ENCODE measurements around the gene EXOSC3. TPM values are rescaled to one million over a fixed set of nuclear protein-coding genes. Genes with fewer than 3 reads are reported as not detected.

EXOSC3 gene
- total RNA-seq, 6 donors from 2014 or later = 8.0 to 49.8 (median 35.1) TPM

GRCh38 chr9:37792122-37792521 lies 7.3 kb upstream of the EXOSC3 start:
- H3K4me1 ChIP-seq = no peaks in the 10 kb centered on the region
- no peak for TF ChIP-seq POLR2A (IDR thresholded peaks at IDR 0.05)
- no peak for TF ChIP-seq POLR2AphosphoS5 (IDR thresholded peaks at IDR 0.05)
- TF ChIP-seq, protein P1, sequence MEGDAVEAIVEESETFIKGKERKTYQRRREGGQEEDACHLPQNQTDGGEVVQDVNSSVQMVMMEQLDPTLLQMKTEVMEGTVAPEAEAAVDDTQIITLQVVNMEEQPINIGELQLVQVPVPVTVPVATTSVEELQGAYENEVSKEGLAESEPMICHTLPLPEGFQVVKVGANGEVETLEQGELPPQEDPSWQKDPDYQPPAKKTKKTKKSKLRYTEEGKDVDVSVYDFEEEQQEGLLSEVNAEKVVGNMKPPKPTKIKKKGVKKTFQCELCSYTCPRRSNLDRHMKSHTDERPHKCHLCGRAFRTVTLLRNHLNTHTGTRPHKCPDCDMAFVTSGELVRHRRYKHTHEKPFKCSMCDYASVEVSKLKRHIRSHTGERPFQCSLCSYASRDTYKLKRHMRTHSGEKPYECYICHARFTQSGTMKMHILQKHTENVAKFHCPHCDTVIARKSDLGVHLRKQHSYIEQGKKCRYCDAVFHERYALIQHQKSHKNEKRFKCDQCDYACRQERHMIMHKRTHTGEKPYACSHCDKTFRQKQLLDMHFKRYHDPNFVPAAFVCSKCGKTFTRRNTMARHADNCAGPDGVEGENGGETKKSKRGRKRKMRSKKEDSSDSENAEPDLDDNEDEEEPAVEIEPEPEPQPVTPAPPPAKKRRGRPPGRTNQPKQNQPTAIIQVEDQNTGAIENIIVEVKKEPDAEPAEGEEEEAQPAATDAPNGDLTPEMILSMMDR (IDR thresholded peaks at IDR 0.05) = no peak
- no peak for TF ChIP-seq EP300 (IDR thresholded peaks at IDR 0.05)
- no peak overlapping the region for H3K4me3 ChIP-seq
- DNase-seq = no peak
- H3K27ac ChIP-seq = no peak overlapping the region
- H3K27me3 ChIP-seq = no peaks in the 10 kb centered on the region
- H3K36me3 ChIP-seq = no peaks in the 10 kb centered on the region
- H3K9me3 ChIP-seq = no peaks in the 10 kb centered on the region
- WGBS, 2 donors = 90% methylated on average over 5 of the region's 5 CpGs
- no peak for ATAC-seq (ENCODE audit: low FRiP score in 2 of 2)

DNA sequence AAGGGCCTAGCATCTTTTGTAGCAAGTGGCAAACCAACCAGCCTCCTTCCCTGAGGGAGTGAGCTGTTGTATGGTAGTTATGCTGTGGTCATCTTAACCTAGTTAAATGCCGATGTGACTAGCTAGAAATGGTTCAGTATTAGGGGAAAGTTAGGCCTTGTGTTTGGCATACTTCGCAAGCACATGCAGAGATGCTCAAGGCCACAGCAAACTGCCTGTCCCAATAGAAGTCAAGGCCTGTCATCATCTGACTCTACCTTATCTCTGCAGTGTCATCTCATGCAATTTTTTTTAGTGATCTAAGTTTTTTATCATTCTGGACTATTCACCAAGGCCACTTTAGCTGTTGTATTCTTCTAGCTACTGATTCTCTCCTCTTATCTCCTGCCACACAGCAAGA lies 5.2 kb upstream of the EXOSC3 start:
- DNase-seq (no peak), ATAC-seq (ENCODE audit: low FRiP score in 2 of 2) (no peak)
- H3K27me3 ChIP-seq = no peaks in the 10 kb centered on the region
- H3K27ac ChIP-seq = no peak overlapping the region
- TF ChIP-seq POLR2AphosphoS5 (IDR thresholded peaks at IDR 0.05) (no peak), POLR2A (IDR thresholded peaks at IDR 0.05) (no peak), EP300 (IDR thresholded peaks at IDR 0.05) (no peak)
- TF ChIP-seq, protein P1 (IDR thresholded peaks at IDR 0.05) = no peak
- no peaks in the 10 kb centered on the region for H3K9me3 ChIP-seq
- peaks cover 3 to 7% (median 5%) of the 10 kb centered on the region in 4 donors for H3K4me1 ChIP-seq
- H3K36me3 ChIP-seq = no peaks in the 10 kb centered on the region
- 96 to 100% methylated on average over 2 of the region's 2 CpGs for WGBS, 2 donors
- H3K4me3 ChIP-seq = no peak overlapping the region

GRCh38 chr9:37788332-37788731 lies 3.5 kb upstream of the EXOSC3 start:
- no peak for DNase-seq
- no peak for ATAC-seq (ENCODE audit: low FRiP score in 2 of 2)
- H3K9me3 ChIP-seq = no peaks in the 10 kb centered on the region
- peak overlapping the region in 2 of 4 donors; percentile 37 to 58 for H3K27ac ChIP-seq
- no peak overlapping the region for H3K4me3 ChIP-seq
- 57 to 67% methylated on average over 6 of the region's 6 CpGs for WGBS, 2 donors
- H3K4me1 ChIP-seq = peaks cover 12 to 19% (median 17%) of the 10 kb centered on the region in 4 donors
- H3K36me3 ChIP-seq = peaks cover 0 to 3% (median under 1%) of the 10 kb centered on the region in 4 donors
- H3K27me3 ChIP-seq = no peaks in the 10 kb centered on the region
- TF ChIP-seq, protein P1 (IDR thresholded peaks at IDR 0.05) = no peak
- no peak for TF ChIP-seq POLR2A (IDR thresholded peaks at IDR 0.05)
- TF ChIP-seq EP300 (IDR thresholded peaks at IDR 0.05) = no peak
- no peak for TF ChIP-seq POLR2AphosphoS5 (IDR thresholded peaks at IDR 0.05)

DNA sequence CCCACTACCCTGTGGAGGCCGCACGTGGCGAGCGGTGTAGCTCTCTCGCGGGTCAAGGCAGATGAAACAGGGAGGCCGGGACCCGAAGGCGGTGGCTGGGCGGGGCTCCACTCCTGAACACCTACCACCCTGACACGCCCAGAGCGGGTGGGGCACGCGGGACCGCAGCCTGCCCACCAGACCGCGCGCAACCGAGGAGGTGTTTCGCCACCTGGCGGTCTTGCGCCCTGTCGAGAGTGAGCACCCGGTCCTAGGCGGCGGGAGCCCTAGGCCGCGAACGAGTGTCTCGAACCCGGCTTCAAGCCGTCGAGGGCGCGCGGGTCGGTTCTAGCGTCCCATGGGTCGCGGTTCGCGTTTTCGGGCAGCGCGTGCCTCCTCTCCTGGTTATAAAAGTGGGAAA lies 2.2 kb upstream of the EXOSC3 start:
- no peak overlapping the region for H3K4me3 ChIP-seq

GRCh38 chr9:37784291-37784615 lies 611 bp downstream of the EXOSC3 start:
- peaks cover 18 to 42% (median 28%) of the 10 kb centered on the region in 4 donors for H3K36me3 ChIP-seq
- no peak for ATAC-seq (ENCODE audit: low FRiP score in 2 of 2)
- H3K4me3 ChIP-seq = peak overlapping the region; percentile 90 to 98 (median 94)
- H3K4me1 ChIP-seq = peaks cover 12 to 35% (median 18%) of the 10 kb centered on the region in 4 donors
- no peaks in the 10 kb centered on the region for H3K27me3 ChIP-seq
- no peaks in the 10 kb centered on the region for H3K9me3 ChIP-seq
- no peak for DNase-seq
- TF ChIP-seq POLR2A (IDR thresholded peaks at IDR 0.05) (no peak), EP300 (IDR thresholded peaks at IDR 0.05) (no peak), POLR2AphosphoS5 (IDR thresholded peaks at IDR 0.05) (no peak)
- TF ChIP-seq, protein P1 (IDR thresholded peaks at IDR 0.05) = no peak
- 0 to 1% methylated on average over 6 of the region's 6 CpGs for WGBS, 2 donors
- peak overlapping the region; percentile 84 to 90 (median 86) for H3K27ac ChIP-seq

More for the DNA sequence above, 2.2 kb upstream of the EXOSC3 start:
- H3K4me1 ChIP-seq = peaks cover 12 to 30% (median 18%) of the 10 kb centered on the region in 4 donors
- DNase-seq (peak in 1 of 2 donors; percentile 75), ATAC-seq (ENCODE audit: low FRiP score in 2 of 2) (peak in 1 of 2 donors; percentile 13)
- no peaks in the 10 kb centered on the region for H3K9me3 ChIP-seq
- peak overlapping the region in 1 of 4 donors; percentile 7 for H3K27ac ChIP-seq
- H3K36me3 ChIP-seq = peaks cover 6 to 14% (median 7%) of the 10 kb centered on the region in 4 donors
- WGBS, 2 donors = 56 to 63% methylated on average over 17 to 19 of the region's 45 CpGs
- TF ChIP-seq, protein P1 (IDR thresholded peaks at IDR 0.05) = no peak
- TF ChIP-seq EP300 (IDR thresholded peaks at IDR 0.05) = no peak
- no peak for TF ChIP-seq POLR2AphosphoS5 (IDR thresholded peaks at IDR 0.05)
- no peaks in the 10 kb centered on the region for H3K27me3 ChIP-seq

Data from upper lobe of left lung (tissue), 6 donors.